Right forelimb (tissue), 1 donor: ENCODE measurements around the gene PTN.
A peak's percentile ranks its signal among the peaks of the same experiment; 100 is the strongest.

ENCODE experiments used
- DNase-seq: peaks from one replicate; pipeline ENCODE4 v3.0.0-alpha.2; 2018

The PTN gene, protein sequence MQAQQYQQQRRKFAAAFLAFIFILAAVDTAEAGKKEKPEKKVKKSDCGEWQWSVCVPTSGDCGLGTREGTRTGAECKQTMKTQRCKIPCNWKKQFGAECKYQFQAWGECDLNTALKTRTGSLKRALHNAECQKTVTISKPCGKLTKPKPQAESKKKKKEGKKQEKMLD

DNA sequence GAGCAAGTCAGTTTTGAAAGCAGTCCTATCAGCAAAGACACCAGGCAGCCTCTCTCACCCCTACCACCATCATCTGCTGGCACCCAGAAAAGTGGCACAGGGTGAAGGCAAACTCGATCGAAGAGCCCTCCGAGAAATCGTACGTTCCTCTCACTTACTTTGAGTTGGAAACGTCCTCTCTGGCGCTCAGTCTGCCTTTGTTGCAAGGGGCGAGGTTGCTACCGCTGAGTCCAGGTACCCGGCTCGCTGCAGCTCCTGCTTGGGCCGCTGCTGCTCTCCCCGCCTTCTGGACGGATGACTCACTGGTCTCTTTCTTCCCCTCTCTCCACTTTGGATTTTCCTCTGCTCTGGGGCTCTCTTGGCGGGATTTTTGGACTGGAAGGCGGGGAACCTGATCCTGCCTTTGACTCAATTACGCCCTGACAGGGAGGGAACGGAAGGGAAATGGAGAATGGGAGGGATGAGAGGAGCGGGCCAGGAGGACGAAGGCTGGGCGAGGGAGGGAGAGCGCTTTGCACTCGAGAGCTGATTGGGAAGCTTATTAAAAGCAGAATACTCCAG is at the start of gene PTN:
Gene PTN (minus strand): TSS at position 453 of the 561 bp plus-strand sequence. CDS start 88,760 bp downstream, outside the sequence.
- peak; percentile 82 for DNase-seq

DNA sequence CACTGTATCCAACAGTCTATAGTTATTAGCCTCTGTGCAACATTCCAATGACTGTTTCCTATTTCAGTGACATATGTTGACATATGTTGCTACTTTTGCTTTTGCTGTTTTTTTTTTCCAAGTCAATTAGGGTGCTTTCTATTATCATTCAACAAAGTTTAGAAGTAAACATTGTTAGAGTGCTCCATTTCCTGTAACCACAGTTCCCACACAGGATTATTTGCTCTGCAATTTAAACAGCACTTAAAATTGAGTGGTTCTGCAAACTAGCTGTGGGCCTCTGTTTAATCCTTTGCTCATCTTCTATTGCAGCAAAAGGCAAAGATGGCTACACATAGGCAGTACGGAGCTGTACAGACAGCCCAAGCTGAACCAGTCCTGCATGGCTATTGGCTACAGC is 46.5 kb upstream of the PTN start:
- DNase-seq = no peak

DNA sequence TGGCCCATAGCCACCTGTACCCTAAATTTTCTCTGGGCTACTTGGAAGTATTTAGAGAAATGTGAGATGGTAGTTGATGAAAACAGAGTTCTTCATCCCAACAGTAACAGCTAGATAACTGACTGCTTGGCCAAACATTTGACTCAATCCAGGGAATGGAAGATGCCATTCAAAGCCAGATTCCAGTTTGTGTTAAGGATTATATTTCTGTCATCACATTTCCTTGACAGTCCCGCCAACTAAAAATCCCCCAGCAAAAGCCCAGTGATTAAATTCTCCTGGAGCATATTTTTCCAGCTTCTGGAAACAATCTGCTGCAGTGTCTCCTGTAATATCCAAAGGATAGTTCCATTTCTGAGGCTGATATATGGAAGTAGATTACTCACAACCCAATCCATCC is 45.4 kb upstream of the PTN start:
- DNase-seq = no peak

DNA sequence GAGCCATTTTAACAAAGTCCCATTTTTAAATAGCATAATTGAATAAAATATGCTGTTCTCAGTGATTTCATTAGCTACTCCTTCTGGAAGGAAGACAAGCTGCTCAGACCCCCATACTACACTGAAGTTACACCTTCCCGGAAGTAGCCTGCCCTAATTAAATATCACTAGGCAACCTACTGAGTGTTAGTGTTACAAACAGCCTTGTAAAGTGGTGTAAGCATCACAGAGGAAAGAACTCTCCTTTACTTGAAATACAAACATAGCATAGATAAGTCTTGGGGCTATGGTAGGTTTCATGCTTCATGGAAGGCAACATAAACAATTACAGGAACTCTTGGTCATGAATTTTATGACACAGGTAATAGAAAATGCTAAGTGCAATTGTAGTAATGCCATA is 43.4 kb upstream of the PTN start:
- DNase-seq = no peak

DNA sequence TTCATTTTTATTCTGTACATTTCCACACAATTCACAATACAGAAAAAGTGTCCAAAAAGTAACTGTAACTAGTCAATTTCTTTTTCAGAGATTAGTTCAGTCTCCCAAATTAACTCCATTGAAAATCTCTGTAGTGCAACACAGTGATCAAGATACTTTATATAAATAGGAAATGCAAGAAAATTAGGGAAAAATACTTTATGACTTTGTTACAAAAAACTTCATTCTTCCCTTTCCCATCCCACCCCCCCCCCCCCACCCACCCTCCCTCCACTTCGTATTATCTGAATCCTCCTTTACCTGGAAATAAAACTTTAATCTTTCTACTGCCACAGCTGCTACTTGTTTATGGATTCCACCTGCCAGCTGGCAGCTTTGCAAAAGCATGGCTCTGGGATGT is 37.5 kb upstream of the PTN start:
- no peak for DNase-seq

DNA sequence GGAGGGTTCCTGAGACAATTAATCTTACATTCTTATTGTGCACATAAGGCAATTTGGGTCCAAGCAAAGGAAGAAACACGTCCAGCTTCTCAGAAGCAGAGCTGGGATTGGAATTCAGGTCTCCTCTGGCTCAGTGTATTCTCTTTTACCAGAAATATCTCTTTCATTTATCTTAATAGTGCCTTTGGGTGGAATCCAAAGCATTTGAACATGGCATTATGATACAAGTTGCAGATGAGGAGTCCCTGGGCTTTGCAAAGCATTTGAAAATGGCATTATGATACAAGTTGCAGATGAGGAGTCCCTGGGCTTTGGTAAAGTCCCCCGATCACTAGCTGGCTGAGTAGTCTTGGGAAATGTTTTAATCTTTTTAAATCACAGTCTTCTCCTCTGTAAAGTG is 30.0 kb upstream of the PTN start:
- DNase-seq = no peak

DNA sequence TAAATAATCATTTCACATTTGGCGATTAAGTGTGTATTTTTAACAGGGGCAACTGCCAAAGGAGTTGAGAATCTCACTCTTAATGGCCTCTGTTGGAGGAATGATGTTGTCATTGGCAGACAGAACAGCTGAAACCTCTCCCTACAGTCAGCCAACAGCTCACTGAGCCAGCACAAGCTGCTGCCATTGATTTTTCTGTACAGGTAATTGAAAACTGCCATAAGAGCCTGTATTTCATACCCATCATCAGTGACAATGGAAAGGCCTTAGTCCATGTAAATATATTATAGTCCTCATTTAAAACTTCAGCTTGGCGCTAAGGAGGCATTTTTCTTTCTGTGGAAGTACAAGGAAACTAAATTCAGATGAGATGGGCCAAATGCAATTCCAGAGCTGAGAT is 28.1 kb upstream of the PTN start:
- peak; percentile 48 for DNase-seq

DNA sequence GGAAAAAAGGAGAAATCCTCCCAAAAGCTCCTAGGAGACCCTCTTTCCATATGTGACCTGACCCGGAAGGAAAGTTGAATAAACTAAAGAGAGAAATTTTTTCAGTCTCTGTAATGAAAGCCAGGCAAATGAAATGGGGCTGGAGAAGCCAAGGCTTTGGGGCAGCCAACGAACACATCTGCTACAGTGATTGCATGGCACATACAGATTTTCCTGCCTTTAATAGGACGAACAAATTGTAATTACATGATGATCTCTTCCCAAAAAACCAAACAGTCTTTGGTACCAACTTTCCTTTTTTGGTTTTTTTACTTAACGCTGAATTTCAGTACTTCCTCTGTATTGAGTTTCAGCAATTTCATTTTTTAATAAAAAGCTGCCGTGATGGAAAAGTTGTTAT is 23.5 kb upstream of the PTN start:
- no peak for DNase-seq

DNA sequence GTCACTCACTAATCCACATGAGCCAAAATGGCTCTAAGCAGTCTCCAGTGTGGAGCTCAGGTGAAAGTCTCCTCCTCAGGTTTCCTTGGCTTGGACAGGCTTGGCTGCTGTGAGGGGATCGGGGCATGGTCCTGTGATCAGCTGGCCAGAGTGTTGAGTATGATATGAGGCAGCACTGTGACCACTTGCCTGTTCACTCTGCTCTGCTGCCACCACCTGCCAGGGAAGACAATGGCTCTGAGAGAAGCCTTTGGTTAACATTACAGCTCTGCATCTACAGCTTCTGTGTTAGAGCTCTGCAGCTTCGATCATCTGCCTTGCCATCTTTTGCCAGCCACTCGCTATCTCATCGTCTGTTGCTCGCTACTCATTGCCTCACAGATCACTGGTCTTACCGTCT is 20.1 kb upstream of the PTN start:
- DNase-seq = no peak

DNA sequence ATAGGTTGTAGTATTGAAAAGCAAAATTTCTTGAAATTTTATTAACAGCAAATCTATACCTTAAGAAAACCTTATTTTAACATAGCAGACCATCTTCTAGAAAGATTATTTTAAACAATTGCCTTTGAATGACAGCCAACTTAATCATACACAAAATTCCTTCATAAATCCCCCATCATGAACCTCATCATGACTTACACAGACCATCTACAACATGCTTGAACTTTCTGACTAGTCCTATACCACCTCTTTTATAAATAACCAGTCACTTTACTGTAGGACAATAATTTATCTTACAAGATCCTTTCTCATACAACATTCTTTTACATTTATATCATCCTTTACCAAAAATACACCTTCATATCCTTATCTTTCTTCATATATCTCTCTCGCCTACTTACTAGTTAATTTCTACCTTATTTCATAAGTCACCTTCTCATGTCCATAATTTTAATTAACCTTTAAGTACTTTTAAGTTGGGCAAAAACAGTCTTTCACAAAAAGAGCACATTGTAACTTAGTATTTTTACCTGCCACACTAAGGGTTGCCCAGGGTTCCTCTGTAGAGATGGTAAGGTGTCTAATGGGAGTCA is 16.6 kb upstream of the PTN start:
- no peak for DNase-seq

DNA sequence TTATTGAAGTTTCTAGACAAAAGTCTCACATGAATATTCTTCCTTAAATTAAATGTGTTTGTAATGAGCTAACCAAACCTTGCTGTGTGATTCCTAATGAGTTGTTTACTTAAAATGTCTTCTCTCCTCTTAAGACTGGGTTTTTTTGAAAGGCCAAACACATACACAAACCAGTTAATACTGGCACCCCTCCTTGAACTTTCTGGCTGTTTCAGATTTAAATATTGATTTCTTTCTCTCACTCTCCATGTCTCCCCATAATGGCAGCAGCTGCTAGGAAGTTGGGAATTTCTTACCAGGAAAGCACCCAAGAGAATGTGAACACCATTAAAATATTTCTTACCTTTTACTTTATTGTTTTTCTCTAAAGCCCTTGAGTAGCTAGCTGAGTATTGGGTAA is 11.4 kb upstream of the PTN start:
- DNase-seq = no peak

DNA sequence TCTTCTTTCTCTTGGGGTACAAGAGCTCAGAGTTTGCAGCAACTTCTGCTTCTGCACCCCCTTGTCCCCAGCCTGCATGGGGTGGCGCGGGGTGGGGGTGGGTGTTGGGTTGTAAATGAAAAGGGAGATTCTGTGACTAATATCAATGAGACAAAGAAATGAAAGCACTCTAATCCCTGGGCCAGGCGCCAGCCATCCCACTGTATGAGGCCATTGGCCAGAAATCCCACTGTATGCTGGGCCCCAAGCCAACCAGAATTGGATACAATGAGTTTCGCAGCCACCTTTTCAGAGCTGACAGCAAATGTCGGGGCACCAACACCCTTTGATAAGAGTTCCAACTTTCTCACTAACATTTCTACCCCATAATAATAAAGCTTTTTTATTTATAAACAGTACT is 10.9 kb upstream of the PTN start:
- DNase-seq = peak; percentile 73

DNA sequence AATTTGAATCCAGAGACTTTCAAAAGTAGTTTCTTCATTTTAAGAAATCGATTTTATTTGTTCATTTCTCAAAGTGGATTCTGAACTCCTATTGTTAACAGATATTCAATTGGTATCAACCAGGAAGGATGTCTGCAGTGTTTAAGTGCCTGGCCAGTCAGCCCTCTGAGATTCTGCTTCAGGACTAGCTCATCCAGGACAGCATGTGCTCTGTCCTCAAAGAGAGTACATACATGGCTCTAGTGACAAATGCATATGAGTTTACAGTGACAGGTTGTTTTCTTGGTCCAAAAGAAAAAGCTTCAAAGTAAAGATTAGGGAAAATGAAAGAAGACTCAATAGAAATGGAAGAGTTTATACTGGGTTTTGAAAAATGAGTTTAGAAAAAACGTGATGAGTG is 8.4 kb upstream of the PTN start:
- DNase-seq = no peak

DNA sequence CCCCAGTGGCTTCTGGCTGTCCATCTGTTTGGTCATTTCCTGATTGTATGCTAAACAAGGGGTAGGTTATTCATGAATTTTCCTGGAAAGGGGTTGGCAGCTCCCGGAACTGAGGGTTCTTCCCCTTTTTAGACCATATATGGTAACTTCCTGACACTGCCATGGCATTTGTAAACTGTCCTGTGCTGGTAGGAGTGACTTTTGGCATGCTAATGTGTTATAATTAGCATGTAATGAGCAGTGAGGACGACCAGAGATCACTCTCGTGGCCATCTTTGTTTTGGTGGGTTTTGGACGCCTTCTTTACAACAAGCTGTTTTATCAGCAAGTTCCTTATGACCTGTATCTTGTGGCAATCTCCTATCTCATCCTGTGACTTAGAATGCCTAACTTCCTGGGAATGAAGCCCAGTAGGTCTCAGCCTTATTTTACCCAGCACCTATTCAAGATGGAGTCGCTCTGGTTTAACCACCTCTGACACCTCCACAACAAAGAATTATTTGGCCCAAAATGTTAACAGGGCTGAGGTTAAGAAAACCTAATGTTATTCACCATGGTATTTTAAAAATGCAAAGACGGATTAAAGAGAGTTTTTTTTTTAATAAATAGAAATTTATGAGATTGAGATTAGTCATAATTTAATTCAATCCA is 2.4 kb upstream of the PTN start:
- DNase-seq = no peak

DNA sequence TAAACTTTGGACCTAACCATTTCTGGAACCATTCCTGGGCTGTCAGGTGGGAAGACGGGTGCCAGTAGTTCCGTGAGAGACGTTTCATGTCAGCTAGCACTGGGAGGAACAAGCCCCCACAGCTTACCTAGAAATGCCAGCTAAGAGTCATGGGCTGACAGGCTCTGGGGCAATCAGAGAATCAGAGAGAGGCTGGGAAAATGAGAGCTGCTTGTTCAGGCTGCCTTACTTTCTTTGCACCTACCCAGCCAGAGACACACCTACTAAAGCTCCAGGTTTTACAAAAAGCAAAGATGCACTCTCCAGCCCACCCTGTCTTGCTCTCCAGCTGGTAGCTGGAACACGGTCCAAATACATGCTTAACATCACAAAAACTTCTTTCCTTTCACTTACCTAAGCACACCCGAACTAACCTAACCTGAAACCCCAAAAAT is 688 bp downstream of the PTN start:
- DNase-seq = peak; percentile 48

DNA sequence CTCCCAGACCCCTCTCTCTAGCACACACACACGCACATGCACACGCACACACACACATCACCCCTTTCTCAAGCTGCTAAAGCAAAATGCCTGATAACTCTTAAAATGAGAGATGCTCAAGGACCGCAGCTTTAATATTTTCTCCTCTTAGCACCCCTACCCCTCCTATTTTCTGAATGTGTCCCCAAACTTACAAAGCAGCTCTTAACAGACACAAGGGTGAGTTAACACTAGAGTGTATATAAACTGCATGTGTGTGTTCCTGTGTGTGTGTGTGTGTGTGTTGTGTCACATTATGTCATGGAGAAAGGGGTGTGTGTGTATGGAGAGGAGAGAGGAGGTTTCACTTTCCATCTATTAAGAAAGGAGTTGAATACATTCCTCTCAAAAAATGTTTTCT is 1.3 kb downstream of the PTN start:
- DNase-seq = no peak

DNA sequence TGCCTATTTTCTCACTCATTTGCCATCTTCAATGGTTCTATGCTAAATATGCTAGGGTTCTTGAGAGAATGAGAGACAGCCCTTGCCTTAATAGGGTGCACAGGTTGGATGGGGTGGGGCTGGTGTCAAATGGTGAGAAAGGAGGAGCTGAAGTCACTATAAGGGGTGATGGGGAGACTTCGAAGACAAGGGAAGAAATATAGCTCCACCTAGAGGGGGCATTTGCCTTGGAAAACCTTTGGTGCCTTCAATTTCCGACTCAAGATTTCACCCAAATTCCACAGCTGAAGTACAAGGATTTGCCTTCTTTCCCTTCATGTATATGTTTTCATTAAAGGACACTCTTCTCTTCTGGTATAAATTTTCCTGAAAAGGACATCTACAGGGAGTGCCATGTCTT is 5.6 kb downstream of the PTN start:
- DNase-seq = no peak

DNA sequence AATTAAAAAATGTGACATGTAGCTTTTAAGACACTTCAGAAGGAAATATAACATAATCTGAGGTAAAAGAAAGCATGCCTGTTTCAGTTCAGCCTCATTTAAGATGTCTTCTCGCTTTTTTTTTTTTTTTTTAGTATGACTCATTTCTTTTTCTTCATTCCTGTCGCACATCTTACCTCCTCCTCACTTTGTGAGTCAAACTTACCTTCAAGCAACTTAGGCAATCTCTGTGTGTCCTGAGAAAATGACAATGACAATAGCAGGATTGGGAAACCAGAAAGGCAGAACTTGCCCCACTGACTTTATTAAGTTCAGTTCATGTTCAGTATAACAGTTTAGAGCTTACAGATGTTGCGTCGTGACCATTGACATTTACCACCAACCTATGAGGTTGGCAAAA is 7.7 kb downstream of the PTN start:
- DNase-seq = no peak

DNA sequence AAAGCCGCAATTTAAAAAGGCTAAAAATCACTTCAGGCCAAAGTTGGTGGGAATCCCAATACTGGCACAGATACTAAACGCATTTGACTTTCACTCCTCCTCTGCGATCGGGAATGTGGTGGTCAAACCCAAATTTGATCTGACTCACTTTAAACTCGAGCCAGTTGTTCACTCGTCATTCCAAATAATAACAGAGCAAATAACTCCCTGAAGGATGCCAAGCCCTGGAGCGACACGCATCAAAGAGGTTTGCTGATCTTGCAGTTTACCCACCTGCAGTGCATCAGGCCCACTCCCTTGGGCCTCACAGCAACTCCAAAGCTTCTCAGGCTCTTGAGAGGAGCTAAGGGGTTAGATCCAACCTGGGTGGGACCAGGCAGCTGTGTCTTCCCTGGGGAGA is 12.2 kb downstream of the PTN start:
- DNase-seq = no peak

DNA sequence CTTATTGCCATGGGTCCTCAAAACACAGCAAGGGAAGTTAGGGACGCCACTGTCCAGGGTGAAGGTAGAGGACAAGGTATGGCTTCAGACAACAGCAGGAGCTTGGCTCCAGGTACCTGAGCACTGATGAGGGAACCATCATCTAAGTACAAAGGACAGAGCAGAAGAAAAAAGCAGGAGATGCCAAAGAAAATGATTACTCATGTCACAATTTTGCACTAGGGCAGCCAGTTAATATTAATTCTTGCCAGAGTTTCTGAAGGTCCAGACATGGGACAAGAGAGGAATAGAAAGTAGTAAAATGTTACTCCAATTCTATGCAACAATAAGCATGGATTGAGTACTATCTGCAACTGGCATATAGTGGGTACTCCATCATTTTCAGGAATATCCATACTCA is 14.1 kb downstream of the PTN start:
- no peak for DNase-seq

DNA sequence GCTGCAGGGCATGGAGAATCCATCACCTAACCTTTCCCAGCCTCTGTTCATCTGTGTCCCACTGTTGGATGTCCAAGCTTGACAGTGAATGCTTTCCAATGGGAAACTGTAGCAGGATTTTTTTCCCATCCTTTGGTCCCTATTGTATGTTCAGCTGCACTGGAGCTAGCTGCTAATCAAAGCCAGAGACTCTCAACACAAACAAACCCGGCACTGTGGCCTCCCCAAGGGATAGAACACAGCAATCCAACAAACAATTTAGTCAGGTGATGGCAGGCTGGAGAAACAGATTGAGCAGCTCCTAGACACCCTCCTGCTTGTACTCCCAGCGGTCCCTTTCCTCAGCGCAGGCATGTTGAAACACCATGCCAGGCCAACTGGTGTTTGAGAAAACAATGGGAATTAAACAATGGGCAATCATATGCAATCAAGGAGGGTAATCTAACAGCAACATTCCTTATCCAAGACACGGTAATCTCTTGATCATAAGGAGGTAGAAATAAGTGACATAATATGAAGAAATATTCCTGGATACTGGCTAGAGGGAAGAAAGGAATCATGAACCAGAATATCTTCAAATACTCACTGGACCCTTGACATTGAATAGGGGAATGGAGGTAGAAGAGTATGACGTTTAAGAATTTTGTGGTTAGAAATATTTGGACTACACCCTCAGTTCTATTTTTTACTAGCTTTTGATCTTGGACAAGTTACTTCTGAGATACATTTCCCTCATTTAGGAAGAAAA is 15.0 kb downstream of the PTN start:
- DNase-seq = no peak

DNA sequence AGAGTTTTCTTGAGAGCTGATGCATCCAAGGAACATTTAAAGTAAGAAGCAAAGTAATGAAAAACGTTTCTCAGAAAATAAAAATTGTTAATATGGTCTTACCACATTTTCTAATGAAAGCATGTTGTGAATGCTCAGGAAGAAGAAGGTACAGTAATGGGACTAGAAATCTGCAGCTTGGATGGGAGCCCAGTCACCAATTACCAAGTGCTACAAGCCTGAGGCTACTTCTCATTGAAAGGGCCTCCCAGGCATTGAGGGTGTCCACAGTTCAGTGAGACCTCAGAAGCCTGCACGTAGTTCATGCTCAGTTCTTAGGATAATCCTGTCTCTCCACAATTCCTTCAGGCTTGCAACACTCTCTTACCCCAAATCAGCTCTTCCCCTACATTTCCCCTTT is 17.6 kb downstream of the PTN start:
- no peak for DNase-seq

DNA sequence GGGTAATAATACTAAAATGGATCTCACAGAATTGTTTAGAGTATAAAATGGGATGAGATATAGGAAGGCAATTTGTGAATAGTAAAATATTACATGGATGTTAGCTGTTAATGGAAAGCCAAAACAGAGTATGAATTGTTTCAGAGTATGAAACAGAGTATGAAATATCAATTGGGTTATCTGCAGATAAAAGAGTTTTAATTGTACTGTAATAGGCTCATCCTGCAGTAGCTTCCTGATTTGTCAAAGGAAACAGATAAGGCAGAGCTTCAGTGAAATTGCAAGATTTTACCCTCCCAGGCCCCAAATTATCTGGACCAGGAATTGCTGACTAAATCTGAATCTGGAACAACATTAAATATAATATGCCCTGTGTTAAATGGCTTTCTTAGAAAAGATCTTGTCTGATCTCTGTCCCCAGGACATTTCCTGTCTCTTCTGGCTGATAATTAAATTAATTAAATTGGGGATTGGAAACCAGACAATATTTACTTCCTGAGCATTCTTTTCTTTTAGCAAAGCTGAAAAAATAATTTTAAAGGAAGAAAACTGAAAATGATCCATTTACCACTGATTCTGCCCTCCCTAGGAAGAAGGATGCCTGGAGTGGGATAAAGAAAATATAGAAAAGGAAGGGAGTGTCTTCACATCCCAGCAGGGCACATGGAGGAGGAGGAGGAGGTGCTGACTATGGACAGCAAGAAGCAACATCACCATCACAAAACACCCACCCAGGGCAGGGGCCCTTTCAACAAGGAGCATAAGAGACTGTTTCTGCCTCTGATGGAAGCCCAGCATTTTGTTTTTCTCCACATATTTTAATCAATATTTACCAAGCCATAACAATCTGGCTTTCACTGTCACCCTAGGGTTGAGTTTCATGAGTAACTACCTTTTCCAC is 18.5 kb downstream of the PTN start:
- no peak for DNase-seq
